C4-2B (cell line): Measurements from ENCODE around the gene ZNF302.

Source experiments
- CTCF ChIP-seq: fragments of 450-650 bp; conservative IDR thresholded peaks from 2 replicates; pipeline ENCODE4 v1.5.1; 2017; ENCODE audit warnings: mild to moderate bottlenecking
- ZFX ChIP-seq: fragments of 450-650 bp; IDR thresholded peaks from 2 replicates; pipeline ENCODE4 v1.6.1; 2017

GRCh38 chr19:34690372-34690771 lies 12.9 kb downstream of the ZNF302 start:
- TF ChIP-seq CTCF: no peak
- TF ChIP-seq ZFX: no peak
